Measurements from ENCODE around the gene RALGPS2.

DNA sequence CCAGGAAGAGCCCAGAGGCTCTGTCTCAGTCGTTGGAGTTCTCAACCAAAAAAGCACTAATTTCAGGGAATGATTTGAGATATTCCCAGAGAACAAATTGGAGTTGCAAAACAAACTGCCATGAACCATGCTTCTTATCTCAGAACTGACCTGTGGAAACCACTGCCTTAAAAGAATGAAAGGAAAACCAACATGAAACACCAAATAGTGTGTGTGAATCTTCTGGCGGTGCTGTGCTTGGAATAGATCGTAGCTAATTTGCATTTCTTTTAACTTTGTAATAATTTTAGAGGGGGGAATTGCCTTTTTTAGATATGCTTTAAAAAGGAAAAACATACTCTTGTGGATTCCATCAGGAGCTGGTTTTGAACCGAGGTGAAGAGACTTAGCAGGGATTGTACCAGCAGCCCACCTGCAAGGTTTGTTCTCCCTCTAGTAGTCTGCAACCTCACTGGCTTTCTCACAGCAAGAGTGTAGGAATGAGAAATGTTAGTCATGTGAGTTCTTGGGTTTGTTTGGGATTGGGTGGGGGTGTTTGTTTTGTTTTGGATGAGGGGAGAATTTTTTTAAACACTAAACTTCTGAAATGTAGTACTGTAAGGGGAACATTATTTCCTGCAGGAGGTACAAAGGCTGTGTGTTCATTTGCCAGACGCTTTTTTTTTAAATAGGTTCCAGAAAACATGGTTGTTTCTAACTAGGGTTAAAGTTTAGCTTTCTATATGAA, 191.6 kb downstream of the RALGPS2 start:
- TF ChIP-seq, protein P1, sequence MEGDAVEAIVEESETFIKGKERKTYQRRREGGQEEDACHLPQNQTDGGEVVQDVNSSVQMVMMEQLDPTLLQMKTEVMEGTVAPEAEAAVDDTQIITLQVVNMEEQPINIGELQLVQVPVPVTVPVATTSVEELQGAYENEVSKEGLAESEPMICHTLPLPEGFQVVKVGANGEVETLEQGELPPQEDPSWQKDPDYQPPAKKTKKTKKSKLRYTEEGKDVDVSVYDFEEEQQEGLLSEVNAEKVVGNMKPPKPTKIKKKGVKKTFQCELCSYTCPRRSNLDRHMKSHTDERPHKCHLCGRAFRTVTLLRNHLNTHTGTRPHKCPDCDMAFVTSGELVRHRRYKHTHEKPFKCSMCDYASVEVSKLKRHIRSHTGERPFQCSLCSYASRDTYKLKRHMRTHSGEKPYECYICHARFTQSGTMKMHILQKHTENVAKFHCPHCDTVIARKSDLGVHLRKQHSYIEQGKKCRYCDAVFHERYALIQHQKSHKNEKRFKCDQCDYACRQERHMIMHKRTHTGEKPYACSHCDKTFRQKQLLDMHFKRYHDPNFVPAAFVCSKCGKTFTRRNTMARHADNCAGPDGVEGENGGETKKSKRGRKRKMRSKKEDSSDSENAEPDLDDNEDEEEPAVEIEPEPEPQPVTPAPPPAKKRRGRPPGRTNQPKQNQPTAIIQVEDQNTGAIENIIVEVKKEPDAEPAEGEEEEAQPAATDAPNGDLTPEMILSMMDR (IDR thresholded peaks at IDR 0.05; ENCODE audit: control extremely low read depth in 1 of 3, insufficient read depth in 1 of 3, low read depth in 1 of 3, low read length in 3 of 3), result no peak
- TF ChIP-seq SUZ12 (IDR thresholded peaks at IDR 0.05; ENCODE audit: low read length) (no peak), FOSL1 (IDR thresholded peaks at IDR 0.05; ENCODE audit: insufficient read depth, low read depth, low read length) (no peak), EP300 (IDR thresholded peaks at IDR 0.05; ENCODE audit: borderline replicate concordance in 1 of 2, low read depth in 2 of 2, low read length in 2 of 2) (no peak)
